Lower lobe of right lung (tissue), 2 donors: ENCODE measurements around the gene WDFY3. TPM values are rescaled to one million over a fixed set of nuclear protein-coding genes. Genes with fewer than 3 reads are reported as not detected.

Experiments
- ATAC-seq, 2 donors: fragments of 200-7000 bp; cut with Tn5 transposase; one replicate each; pipeline ENCODE4 v1.9.1; 2020 to 2022; ENCODE audit warnings: mild to moderate bottlenecking in 2 of 2, moderate library complexity in 2 of 2
- DNase-seq: peaks from one replicate; pipeline ENCODE4 v3.0.0-alpha.2; 2020
- H3K27ac ChIP-seq: fragments of 200-600 bp; one replicate; pipeline ENCODE4 v1.8.0; 2022
- H3K27me3 ChIP-seq: fragments of 200-600 bp; one replicate; pipeline ENCODE4 v1.8.0; 2022; ENCODE audit warnings: low read depth
- H3K36me3 ChIP-seq: fragments of 200-600 bp; one replicate; pipeline ENCODE4 v1.8.0; 2022; ENCODE audit warnings: mild to moderate bottlenecking
- H3K4me1 ChIP-seq: fragments of 200-600 bp; one replicate; pipeline ENCODE4 v1.8.0; 2022
- H3K4me3 ChIP-seq: fragments of 200-600 bp; one replicate; pipeline ENCODE4 v1.8.0; 2022; ENCODE audit warnings: mild to moderate bottlenecking
- H3K9me3 ChIP-seq: fragments of 200-600 bp; one replicate; pipeline ENCODE4 v1.8.0; 2022
- CTCF ChIP-seq: fragments of 200-600 bp; IDR thresholded peaks from one replicate; pipeline ENCODE4 v1.8.0; 2022; ENCODE audit warnings: antibody characterized with exemption, mild to moderate bottlenecking
- intact Hi-C: fragments of 100-400 bp; cut with DNase I; formaldehyde crosslinking; loops from one replicate; pipeline ENCODE4 v1.11.0; 2022
- total RNA-seq: library from RNA; stranded (reverse); fragmentation: NEBNext Ultra II Directional; extraction: Animal tissue kit (Norgen Biotek cat#: 25700); gene quantifications from one replicate; pipeline ENCODE4 v1.2.1, GENCODE V29; 2021
- donor health status: DM: no; HTN: yes; CAD: no; lungs with severe emphysema.

Gene WDFY3
- total RNA-seq, 1 donor from 2014 or later = 125 TPM

- H3K4me3 ChIP-seq = no peak overlapping the region
- no peaks in the 10 kb centered on the region for H3K36me3 ChIP-seq
- H3K4me1 ChIP-seq = peaks cover 36% of the 10 kb centered on the region
- intact Hi-C loops = no loop called here
- no peaks in the 10 kb centered on the region for H3K9me3 ChIP-seq
- DNase-seq (no peak), ATAC-seq (peak; percentile 54 to 79)
- TF ChIP-seq CTCF = no peak
- H3K27ac ChIP-seq = no peak overlapping the region
- no peaks in the 10 kb centered on the region for H3K27me3 ChIP-seq
Measured at GRCh38 chr4:84952004-84952403, 14.5 kb downstream of the WDFY3 start.

GRCh38 chr4:84948056-84948455 lies 18.4 kb downstream of the WDFY3 start:
- intact Hi-C loops = no loop called here
- no peak overlapping the region for H3K4me3 ChIP-seq
- ATAC-seq (peak in 1 of 2 donors; percentile 40), DNase-seq (no peak)
- no peaks in the 10 kb centered on the region for H3K27me3 ChIP-seq
- no peaks in the 10 kb centered on the region for H3K36me3 ChIP-seq
- no peaks in the 10 kb centered on the region for H3K9me3 ChIP-seq
- H3K27ac ChIP-seq = no peak overlapping the region
- peaks cover 29% of the 10 kb centered on the region for H3K4me1 ChIP-seq
- no peak for TF ChIP-seq CTCF

GRCh38 chr4:84944947-84945346 lies 21.5 kb downstream of the WDFY3 start:
- no peak overlapping the region for H3K4me3 ChIP-seq
- no peaks in the 10 kb centered on the region for H3K27me3 ChIP-seq
- intact Hi-C loops = no loop called here
- H3K4me1 ChIP-seq = peaks cover 22% of the 10 kb centered on the region
- TF ChIP-seq CTCF = no peak
- DNase-seq (no peak), ATAC-seq (peak in 1 of 2 donors; percentile 30)
- H3K36me3 ChIP-seq = no peaks in the 10 kb centered on the region
- H3K9me3 ChIP-seq = peaks cover 14% of the 10 kb centered on the region
- H3K27ac ChIP-seq = no peak overlapping the region

GRCh38 chr4:84940960-84941359 lies 25.5 kb downstream of the WDFY3 start:
- peaks cover 26% of the 10 kb centered on the region for H3K4me1 ChIP-seq
- peaks cover 14% of the 10 kb centered on the region for H3K9me3 ChIP-seq
- no peak for ATAC-seq
- no peak overlapping the region for H3K4me3 ChIP-seq
- H3K27me3 ChIP-seq = no peaks in the 10 kb centered on the region
- intact Hi-C loops = no loop called here
- no peak for DNase-seq
- H3K27ac ChIP-seq = no peak overlapping the region
- H3K36me3 ChIP-seq = no peaks in the 10 kb centered on the region
- no peak for TF ChIP-seq CTCF

GRCh38 chr4:84939113-84939512 lies 27.4 kb downstream of the WDFY3 start:
- DNase-seq (no peak), ATAC-seq (no peak)
- H3K4me1 ChIP-seq = peaks cover 24% of the 10 kb centered on the region
- intact Hi-C loops = no loop called here
- no peak for TF ChIP-seq CTCF
- no peaks in the 10 kb centered on the region for H3K27me3 ChIP-seq
- H3K9me3 ChIP-seq = peaks cover 14% of the 10 kb centered on the region
- no peaks in the 10 kb centered on the region for H3K36me3 ChIP-seq
- H3K4me3 ChIP-seq = no peak overlapping the region
- no peak overlapping the region for H3K27ac ChIP-seq

- H3K27me3 ChIP-seq = no peaks in the 10 kb centered on the region
- peak in 1 of 2 donors; percentile 59 for ATAC-seq
- peaks cover 24% of the 10 kb centered on the region for H3K4me1 ChIP-seq
- H3K9me3 ChIP-seq = peaks cover 14% of the 10 kb centered on the region
- DNase-seq = no peak
- H3K36me3 ChIP-seq = no peaks in the 10 kb centered on the region
- H3K4me3 ChIP-seq = no peak overlapping the region
- H3K27ac ChIP-seq = no peak overlapping the region
- intact Hi-C loops = no loop called here
- no peak for TF ChIP-seq CTCF
Measured at GRCh38 chr4:84938316-84938715, 28.2 kb downstream of the WDFY3 start.
